Astrocyte of the spinal cord (primary cell): ENCODE measurements around the gene PPOX.
A peak's percentile ranks its signal among the peaks of the same experiment; 100 is the strongest.

Experiments used
- DNase-seq: peaks from one replicate; pipeline ENCODE4 v3.0.0; 2011; ENCODE audit warnings: low read depth, low spot score
- H3K4me3 ChIP-seq: 2 replicates; pipeline ENCODE4 v1.5.1; 2011; ENCODE audit warnings: low read depth, mild to moderate bottlenecking, low read length, moderate library complexity
- in situ Hi-C: cut with HindIII; loops from 2 replicates; pipeline ENCODE4 v1.10.0; 2017; ENCODE audit warnings: low sequenced_read_pairs
- TF ChIP-seq, protein P1 (sequence below): IDR thresholded peaks from 2 replicates; pipeline ENCODE4 v1.5.1; 2012; ENCODE audit warnings: low read depth, mild to moderate bottlenecking, low read length, inconsistent platforms

Gene PPOX

DNA sequence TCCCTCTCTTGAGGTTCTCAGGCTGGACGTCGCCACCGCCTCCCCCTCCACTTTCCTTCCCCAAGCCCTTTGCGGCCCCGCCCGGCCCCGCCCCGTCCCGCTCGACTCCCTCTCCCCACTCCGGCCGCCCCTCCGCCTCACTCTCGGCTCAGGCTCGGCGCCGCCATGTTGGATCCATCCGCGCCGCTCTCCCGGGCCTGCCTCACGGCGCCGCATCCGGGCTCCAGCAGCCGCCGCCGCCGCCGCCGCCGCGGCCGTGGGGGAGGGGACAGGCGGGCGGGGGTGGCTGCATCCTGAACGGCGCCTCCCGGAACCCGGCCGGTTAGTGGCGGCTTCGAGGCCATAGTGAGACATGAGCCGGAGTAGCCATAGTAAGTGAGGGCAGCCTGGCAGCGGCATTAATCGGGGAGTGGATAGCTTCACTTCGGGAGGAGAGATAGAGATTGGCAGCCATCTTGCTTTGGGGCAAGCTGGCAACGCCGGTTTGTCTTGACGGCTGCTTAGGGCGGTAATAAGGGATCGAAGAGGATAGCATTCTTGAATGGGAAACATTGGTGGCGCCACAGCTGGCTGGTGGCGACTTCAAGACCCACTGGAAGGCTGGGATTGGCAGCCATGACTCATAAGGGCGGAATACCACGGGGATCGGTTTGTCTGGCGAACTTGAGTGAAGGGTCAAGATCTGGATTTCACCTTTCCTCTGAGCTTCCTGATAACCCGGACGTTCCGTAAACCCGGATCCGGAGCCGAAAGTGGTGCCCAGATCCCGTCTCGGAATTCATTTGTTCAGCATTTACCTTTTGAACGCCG lies 33.6 kb upstream of the PPOX start, which contains the start of gene DEDD:
DEDD (minus strand) TSS at position 258 of the 810 bp plus-strand sequence. CDS start 8,205 bp downstream, outside the sequence.
- in situ Hi-C loops = loop anchor here (25.0 kb wide), 1 partner anchor 95 kb away; the partner anchor contains the start of genes TSTD1 and USF1
- peak within 1 kb of the TSS; percentile 86 for H3K4me3 ChIP-seq
- peak; percentile 97 for DNase-seq

DNA sequence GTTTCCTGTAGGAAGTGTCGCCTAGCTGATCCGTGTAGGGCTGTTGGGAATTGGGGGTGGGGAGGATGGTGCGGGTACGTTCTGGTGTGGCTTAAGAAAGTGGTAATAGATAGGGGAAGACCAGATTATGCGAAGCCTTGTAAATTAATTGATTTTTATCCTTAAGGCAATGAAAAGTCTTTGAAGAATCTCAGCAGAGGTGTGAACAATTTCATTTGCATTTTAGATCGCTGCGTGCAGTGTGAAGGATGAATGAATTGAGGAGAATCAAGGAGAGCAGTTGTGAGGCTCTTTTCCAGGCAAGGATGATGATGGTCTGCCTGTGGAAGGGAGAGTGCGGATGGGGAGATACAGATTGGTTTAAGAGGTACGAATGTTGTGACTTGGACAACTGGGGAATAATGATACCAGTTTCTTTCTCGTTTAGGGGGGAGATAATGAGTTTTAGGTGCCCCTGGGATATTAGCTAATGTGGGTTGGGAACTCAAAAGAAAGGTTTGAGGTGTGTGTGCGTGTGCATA lies 32.9 kb upstream of the PPOX start:
- in situ Hi-C loops = loop anchor here (25.0 kb wide), 1 partner anchor 96 kb away; the partner anchor contains the start of genes TSTD1 and USF1
- peak overlapping the region; percentile 86 for H3K4me3 ChIP-seq
- no peak for DNase-seq
- TF ChIP-seq, protein P1, sequence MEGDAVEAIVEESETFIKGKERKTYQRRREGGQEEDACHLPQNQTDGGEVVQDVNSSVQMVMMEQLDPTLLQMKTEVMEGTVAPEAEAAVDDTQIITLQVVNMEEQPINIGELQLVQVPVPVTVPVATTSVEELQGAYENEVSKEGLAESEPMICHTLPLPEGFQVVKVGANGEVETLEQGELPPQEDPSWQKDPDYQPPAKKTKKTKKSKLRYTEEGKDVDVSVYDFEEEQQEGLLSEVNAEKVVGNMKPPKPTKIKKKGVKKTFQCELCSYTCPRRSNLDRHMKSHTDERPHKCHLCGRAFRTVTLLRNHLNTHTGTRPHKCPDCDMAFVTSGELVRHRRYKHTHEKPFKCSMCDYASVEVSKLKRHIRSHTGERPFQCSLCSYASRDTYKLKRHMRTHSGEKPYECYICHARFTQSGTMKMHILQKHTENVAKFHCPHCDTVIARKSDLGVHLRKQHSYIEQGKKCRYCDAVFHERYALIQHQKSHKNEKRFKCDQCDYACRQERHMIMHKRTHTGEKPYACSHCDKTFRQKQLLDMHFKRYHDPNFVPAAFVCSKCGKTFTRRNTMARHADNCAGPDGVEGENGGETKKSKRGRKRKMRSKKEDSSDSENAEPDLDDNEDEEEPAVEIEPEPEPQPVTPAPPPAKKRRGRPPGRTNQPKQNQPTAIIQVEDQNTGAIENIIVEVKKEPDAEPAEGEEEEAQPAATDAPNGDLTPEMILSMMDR = no peak

More for the DNA sequence above, 33.6 kb upstream of the PPOX start, which contains the start of gene DEDD:
- TF ChIP-seq, protein P1 = no peak

DNA sequence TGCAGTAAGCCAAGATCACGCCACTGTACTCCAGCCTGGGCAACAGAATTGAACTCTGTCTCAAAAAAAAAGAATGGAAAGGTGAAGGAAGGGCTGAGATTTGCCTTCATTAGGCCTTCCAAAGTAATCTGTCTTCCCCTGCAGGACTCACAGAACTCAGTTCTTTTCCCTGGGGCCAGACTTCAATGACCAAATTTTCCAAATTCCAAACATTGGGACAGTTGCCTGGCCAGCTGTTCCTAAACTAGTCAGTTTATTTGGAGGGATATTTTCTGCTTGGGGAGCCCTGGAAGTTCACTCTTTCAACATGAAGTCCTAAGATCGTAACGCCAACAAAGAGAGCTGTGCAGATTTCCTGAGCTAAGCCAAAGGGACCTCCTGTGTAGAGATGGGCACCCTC lies 28.3 kb upstream of the PPOX start:
- in situ Hi-C loops = loop anchor here (25.0 kb wide), 1 partner anchor 101 kb away; the partner anchor contains the start of genes TSTD1 and USF1
- no peak overlapping the region for H3K4me3 ChIP-seq
- TF ChIP-seq, protein P1 = no peak
- DNase-seq = no peak

DNA sequence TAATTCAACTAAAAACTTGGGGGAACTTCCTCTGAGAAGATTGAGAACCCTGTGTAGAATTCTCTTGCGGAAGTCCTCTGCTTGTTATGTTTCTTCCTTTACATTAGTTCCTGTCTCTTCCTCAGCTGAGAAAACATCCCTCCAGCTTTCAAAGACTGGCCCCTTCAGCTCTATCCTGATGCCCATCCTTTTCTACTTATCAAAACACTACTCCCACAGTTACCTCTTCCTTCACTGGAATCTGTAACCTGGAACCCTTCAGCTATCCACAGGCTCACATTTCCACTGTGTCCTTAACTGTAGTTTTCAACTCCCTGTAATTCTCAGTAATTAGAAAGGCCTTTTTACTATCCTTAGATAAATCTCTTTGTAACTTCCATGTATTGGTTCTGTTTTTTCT lies 27.8 kb upstream of the PPOX start:
- TF ChIP-seq, protein P1 = no peak
- H3K4me3 ChIP-seq = no peak overlapping the region
- DNase-seq = no peak
- in situ Hi-C loops = loop anchor here (25.0 kb wide), 1 partner anchor 101 kb away; the partner anchor contains the start of genes TSTD1 and USF1

DNA sequence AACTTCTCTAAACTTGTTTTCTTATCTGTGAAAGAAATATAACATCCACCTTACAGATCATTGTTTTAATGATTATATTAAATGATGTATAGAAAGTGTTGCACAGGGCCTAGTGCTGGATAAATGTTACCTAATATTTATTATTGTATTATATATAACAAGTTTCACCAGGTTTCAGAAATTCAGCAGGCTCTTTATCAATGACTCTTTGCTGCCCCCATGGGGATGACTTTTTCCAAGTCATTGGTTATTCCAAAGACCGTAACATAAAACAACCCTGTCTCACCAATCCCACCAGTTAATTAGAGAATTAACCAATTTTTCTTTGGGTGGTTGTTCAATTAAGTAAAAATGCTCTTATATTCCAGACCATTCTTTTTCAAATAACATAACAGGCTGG lies 26.5 kb upstream of the PPOX start:
- TF ChIP-seq, protein P1 = peak; percentile 54
- in situ Hi-C loops = loop anchor here (25.0 kb wide), 1 partner anchor 102 kb away; the partner anchor contains the start of genes TSTD1 and USF1
- no peak overlapping the region for H3K4me3 ChIP-seq
- DNase-seq = peak; percentile 53

DNA sequence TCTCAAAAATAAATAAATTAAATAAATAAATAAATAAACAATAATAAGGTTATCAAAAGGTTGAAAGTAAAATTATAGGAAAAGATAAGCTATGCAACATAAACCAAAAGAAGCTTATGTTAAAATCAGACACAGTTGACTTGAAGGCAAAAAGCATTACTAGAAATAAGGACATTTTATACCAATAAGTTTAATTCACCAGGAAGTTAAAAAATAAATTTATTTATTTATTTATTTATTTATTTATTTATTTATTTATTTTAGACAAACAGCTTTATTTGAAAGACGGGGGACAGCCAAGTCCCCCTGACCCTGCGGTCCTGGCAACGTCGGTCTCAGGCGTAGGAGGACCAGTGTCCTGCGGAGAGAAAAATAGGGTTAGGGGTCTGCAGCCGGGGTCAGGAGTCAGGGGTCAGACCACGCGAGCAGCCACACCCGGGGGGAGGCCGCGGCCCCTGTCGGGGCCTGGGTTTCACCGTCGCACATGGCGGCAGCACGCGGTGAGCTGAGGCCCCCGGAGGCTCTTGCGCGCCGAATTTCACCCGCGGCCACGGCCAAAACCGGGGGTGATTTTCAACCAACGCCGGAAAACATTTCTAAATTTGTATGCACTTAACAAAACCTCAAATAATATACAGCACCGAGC lies 25.3 kb upstream of the PPOX start:
- H3K4me3 ChIP-seq = no peak overlapping the region
- in situ Hi-C loops = loop anchor here (25.0 kb wide), 1 partner anchor 104 kb away; the partner anchor contains the start of genes TSTD1 and USF1
- TF ChIP-seq, protein P1 = no peak
- DNase-seq = no peak
